Measurements from ENCODE around the gene CORO2B. TPM values are rescaled to one million over a fixed set of nuclear protein-coding genes. Genes with fewer than 3 reads are reported as not detected.

Gene CORO2B
- total RNA-seq, 1 donor from 2014 or later, result 21.3 TPM

- Mint-ChIP-seq H3K4me1 (peaks cover 51% of the 10 kb centered on the region), H3K9me3 (no peaks in the 10 kb centered on the region), H3K4me3 (peak overlapping the region; percentile 61), H3K36me3 (ENCODE audit: low read depth) (no peaks in the 10 kb centered on the region), H3K27ac (ENCODE audit: unreplicated experiment) (peak overlapping the region; percentile 92), H3K27me3 (ENCODE audit: low read depth) (no peaks in the 10 kb centered on the region)
- DNase-seq (ENCODE audit: low read depth, low spot score), result no peak
- TF ChIP-seq CTCF (conservative IDR thresholded peaks at IDR 0.05), result no peak
Measured at GRCh38 chr15:68585574-68586273, 6.9 kb downstream of the CORO2B start.

- no peak for DNase-seq (ENCODE audit: low read depth, low spot score)
Measured at GRCh38 chr15:68586274-68586961, 7.6 kb downstream of the CORO2B start.

GRCh38 chr15:68587769-68588385 is 9.1 kb downstream of the CORO2B start:
- peaks cover 51% of the 10 kb centered on the region for H3K4me1 Mint-ChIP-seq
- H3K27ac Mint-ChIP-seq (ENCODE audit: unreplicated experiment), result no peak overlapping the region

More at GRCh38 chr15:68586274-68586961, 7.6 kb downstream of the CORO2B start:
- no peaks in the 10 kb centered on the region for H3K36me3 Mint-ChIP-seq (ENCODE audit: low read depth)
- peaks cover 55% of the 10 kb centered on the region for H3K4me1 Mint-ChIP-seq
- TF ChIP-seq CTCF (conservative IDR thresholded peaks at IDR 0.05), result no peak
- H3K9me3 Mint-ChIP-seq, result no peaks in the 10 kb centered on the region
- H3K27me3 Mint-ChIP-seq (ENCODE audit: low read depth), result no peaks in the 10 kb centered on the region
- H3K4me3 Mint-ChIP-seq, result peak overlapping the region; percentile 25
- peak overlapping the region; percentile 22 for H3K27ac Mint-ChIP-seq (ENCODE audit: unreplicated experiment)

GRCh38 chr15:68589053-68589452 is 10.3 kb downstream of the CORO2B start:
- H3K27me3 Mint-ChIP-seq (ENCODE audit: low read depth), result no peaks in the 10 kb centered on the region
- no peak overlapping the region for H3K4me3 Mint-ChIP-seq
- H3K36me3 Mint-ChIP-seq (ENCODE audit: low read depth), result no peaks in the 10 kb centered on the region
- no peak for DNase-seq (ENCODE audit: low read depth, low spot score)
- H3K4me1 Mint-ChIP-seq, result peaks cover 62% of the 10 kb centered on the region
- no peak for TF ChIP-seq CTCF (conservative IDR thresholded peaks at IDR 0.05)
- H3K27ac Mint-ChIP-seq (ENCODE audit: unreplicated experiment), result no peak overlapping the region
- no peaks in the 10 kb centered on the region for H3K9me3 Mint-ChIP-seq

More at GRCh38 chr15:68587769-68588385, 9.1 kb downstream of the CORO2B start:
- no peaks in the 10 kb centered on the region for H3K9me3 Mint-ChIP-seq
- H3K4me3 Mint-ChIP-seq, result no peak overlapping the region
- TF ChIP-seq CTCF (conservative IDR thresholded peaks at IDR 0.05), result no peak
- H3K27me3 Mint-ChIP-seq (ENCODE audit: low read depth), result no peaks in the 10 kb centered on the region
- no peak for DNase-seq (ENCODE audit: low read depth, low spot score)
- H3K36me3 Mint-ChIP-seq (ENCODE audit: low read depth), result no peaks in the 10 kb centered on the region

- no peak for DNase-seq (ENCODE audit: low read depth, low spot score)
- TF ChIP-seq CTCF (conservative IDR thresholded peaks at IDR 0.05), result no peak
- H3K27ac Mint-ChIP-seq (ENCODE audit: unreplicated experiment), result peak overlapping the region; percentile 59
- H3K4me1 Mint-ChIP-seq, result peaks cover 69% of the 10 kb centered on the region
- no peak overlapping the region for H3K4me3 Mint-ChIP-seq
- H3K36me3 Mint-ChIP-seq (ENCODE audit: low read depth), result no peaks in the 10 kb centered on the region
- H3K9me3 Mint-ChIP-seq, result no peaks in the 10 kb centered on the region
- H3K27me3 Mint-ChIP-seq (ENCODE audit: low read depth), result no peaks in the 10 kb centered on the region
Measured at GRCh38 chr15:68589783-68590710, 11.3 kb downstream of the CORO2B start.

All from neural crest cell (in vitro differentiated cells).